Lower leg skin (tissue), 4 donors: Measurements from ENCODE around the gene MTAP. TPM values are rescaled to one million over a fixed set of nuclear protein-coding genes. Genes with fewer than 3 reads are reported as not detected.

Experiments used
- DNase-seq, 2 donors: peaks; one replicate each; pipeline ENCODE4 v3.0.0-alpha.2; 2019; ENCODE audit warnings: low spot score in 2 of 2
- H3K4me3 ChIP-seq: fragments of 200-600 bp; sonication (generic); 2 replicates; pipeline ENCODE4 v1.5.1; 2017; ENCODE audit warnings: mild to moderate bottlenecking, low read depth; ENCODE audit not compliant: poor library complexity, severe bottlenecking
- POLR2A ChIP-seq, 2 donors: fragments of 450-650 bp; IDR thresholded peaks; one replicate each; pipeline ENCODE4 v1.6.1; 2016 to 2017; ENCODE audit warnings: antibody characterized with exemption in 2 of 2, mild to moderate bottlenecking in 1 of 2, moderate library complexity in 1 of 2
- WGBS, 2 donors: methylation state at CpG; one replicate each; pipeline ENCODE4 v1.1.5; 2018; 5-methylcytosine and 5-hydroxymethylcytosine counted together
- intact Hi-C: fragments of 100-400 bp; cut with DNase I; formaldehyde crosslinking; loops from one replicate; pipeline ENCODE4 v1.15.0; 2023; ENCODE audit warnings: low total_unique reads
- total RNA-seq, 4 donors: library from RNA; depleted of rRNA; stranded (reverse); fragments of >200 nt; gene quantifications; one replicate each; pipeline ENCODE4 v1.1.0, GENCODE V29; 2016
- TF ChIP-seq, protein P1 (sequence below), 3 donors: fragments of 450-650 bp; IDR thresholded peaks; one replicate each; pipeline ENCODE4 v1.5.1; 2016; ENCODE audit warnings: antibody characterized with exemption in 3 of 3, mild to moderate bottlenecking in 3 of 3, moderate library complexity in 2 of 3

MTAP gene
- total RNA-seq, 4 donors from 2014 or later: 12.9 to 18.2 (median 14.7) TPM

DNA sequence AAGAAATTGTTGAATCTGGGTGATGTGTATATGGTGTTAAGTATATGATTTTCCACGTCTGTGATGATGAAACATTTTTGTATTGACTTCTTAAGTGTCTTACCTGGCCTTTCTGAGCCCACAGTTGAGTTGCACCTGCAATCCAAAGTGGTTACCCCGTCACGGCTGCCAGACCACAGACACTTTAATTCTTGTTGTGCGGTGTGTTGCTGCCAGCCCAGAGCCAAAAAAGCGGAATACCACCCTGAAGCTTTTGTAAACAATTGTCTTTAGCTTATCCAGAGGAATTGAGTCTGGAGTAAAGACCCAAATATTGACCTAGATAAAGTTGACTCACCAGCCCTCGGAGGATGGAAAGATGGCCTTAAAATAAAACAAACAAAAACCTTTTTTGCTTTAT is 35.1 kb downstream of the MTAP start:
- intact Hi-C loops: no loop called here
- no peak for TF ChIP-seq POLR2A (IDR thresholded peaks at IDR 0.05)
- TF ChIP-seq, protein P1, sequence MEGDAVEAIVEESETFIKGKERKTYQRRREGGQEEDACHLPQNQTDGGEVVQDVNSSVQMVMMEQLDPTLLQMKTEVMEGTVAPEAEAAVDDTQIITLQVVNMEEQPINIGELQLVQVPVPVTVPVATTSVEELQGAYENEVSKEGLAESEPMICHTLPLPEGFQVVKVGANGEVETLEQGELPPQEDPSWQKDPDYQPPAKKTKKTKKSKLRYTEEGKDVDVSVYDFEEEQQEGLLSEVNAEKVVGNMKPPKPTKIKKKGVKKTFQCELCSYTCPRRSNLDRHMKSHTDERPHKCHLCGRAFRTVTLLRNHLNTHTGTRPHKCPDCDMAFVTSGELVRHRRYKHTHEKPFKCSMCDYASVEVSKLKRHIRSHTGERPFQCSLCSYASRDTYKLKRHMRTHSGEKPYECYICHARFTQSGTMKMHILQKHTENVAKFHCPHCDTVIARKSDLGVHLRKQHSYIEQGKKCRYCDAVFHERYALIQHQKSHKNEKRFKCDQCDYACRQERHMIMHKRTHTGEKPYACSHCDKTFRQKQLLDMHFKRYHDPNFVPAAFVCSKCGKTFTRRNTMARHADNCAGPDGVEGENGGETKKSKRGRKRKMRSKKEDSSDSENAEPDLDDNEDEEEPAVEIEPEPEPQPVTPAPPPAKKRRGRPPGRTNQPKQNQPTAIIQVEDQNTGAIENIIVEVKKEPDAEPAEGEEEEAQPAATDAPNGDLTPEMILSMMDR (IDR thresholded peaks at IDR 0.05): no peak
- no peak overlapping the region for H3K4me3 ChIP-seq
- DNase-seq: no peak
- WGBS, 2 donors: 87 to 90% methylated on average over 6 of the region's 6 CpGs

DNA sequence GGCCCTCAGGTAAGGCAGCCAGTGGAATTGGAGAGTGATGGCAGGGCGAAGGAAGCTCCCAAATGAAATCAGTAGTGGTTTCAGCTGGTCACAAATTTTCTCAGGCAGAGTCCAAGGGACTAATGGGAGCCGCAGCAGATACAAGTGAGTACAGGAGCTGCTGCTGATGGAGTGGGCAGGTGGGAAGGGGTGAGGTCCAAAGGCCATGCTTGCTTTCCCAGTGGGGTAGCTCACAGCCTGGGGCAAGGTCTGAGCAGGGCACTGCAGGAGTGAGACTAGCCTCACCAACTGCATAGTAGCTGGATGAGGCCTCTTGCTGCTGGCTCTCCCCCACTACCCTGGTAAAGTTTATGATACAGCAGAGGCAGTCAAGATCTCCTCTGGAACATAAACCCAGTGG is 38.2 kb downstream of the MTAP start:
- no peak for DNase-seq
- no peak for TF ChIP-seq POLR2A (IDR thresholded peaks at IDR 0.05)
- TF ChIP-seq, protein P1 (IDR thresholded peaks at IDR 0.05): no peak
- intact Hi-C loops: no loop called here
- H3K4me3 ChIP-seq: no peak overlapping the region
- 66 to 98% methylated on average over 2 of the region's 2 CpGs for WGBS, 2 donors

DNA sequence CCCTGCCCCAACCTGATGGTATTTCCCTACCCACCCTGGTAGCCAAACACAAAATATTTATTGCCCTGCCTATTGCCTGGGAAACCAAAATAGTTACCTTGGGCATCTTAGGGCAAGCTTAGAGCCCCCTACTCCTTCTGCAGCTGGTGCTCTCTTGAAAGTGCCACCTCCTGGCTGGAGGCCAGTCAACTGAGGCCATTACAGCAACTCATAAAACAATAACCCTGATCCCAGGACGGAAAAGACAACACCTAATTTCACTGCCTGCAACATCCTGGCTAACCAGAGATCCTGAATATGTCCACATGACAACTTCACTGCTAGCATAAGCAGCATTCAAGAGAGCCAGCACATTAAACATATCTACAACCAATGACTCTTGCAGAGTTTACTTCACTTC is 38.7 kb downstream of the MTAP start:
- no peak overlapping the region for H3K4me3 ChIP-seq
- 91 to 100% methylated on average over 1 of the region's 1 CpG for WGBS, 2 donors
- intact Hi-C loops: no loop called here
- no peak for TF ChIP-seq POLR2A (IDR thresholded peaks at IDR 0.05)
- TF ChIP-seq, protein P1 (IDR thresholded peaks at IDR 0.05): no peak
- DNase-seq: no peak

DNA sequence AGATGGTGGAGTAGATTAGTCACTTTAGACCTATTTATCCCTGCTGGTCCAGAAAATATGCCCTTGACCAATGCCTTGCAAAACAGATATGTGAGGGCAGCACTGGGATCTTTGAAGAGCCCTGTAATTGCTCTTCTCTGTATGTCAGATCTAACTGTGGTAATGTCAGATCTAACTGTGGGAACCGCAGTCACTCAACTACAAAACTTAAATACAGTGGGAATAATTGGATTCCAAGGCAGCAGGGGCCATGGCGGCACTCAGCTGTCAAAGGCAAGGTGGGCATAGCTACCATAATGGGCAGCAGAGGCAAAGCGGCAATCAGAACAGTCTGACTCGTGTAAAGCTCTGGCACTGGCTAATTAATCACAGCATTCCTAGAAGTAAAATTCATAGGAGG is 46.2 kb downstream of the MTAP start:
- no peak for DNase-seq
- no peak for TF ChIP-seq POLR2A (IDR thresholded peaks at IDR 0.05)
- TF ChIP-seq, protein P1 (IDR thresholded peaks at IDR 0.05): no peak
- intact Hi-C loops: no loop called here
- 96 to 98% methylated on average over 4 of the region's 4 CpGs for WGBS, 2 donors
- H3K4me3 ChIP-seq: no peak overlapping the region

DNA sequence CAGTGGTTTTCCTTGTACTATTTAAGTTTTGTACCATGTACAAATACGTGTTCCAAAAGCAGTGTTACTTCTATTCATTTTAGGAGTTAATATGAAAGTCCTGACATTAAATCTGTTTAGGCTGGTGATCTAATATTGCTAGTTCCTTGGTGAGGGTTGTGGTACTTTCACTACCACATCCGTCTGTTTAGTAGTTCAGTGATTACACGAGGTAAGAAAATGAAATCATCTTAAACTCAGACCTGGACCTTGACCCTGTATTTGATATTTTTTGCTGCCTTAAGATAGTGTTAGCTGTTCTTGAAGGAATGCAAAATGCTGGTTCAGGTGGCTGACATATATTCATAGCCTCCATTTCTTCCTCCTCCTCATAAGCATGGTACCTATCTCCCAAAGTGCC is 50.3 kb downstream of the MTAP start:
- no peak for DNase-seq
- no peak overlapping the region for H3K4me3 ChIP-seq
- intact Hi-C loops: no loop called here

DNA sequence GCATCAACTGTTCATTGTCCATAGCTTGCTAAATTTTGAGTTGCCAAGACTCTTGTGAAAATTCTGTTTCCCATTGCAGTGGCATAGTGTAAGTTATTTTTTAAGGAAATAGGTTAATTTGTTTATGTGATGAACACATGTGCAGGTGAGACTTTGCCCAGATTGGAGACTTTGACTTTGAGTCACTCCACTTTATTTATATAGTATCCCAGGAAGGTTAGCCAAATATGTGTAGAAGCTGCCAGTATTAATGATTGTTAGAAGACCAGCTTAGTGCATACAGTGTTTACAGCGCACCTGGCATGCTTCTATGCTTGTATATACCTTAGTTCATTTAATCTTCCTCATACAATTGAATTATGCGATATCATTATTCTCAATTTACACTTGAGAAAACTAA is 51.0 kb downstream of the MTAP start:
- no peak for DNase-seq
- no peak overlapping the region for H3K4me3 ChIP-seq
- intact Hi-C loops: no loop called here
- 96 to 99% methylated on average over 2 of the region's 2 CpGs for WGBS, 2 donors
- TF ChIP-seq, protein P1 (IDR thresholded peaks at IDR 0.05): no peak
- no peak for TF ChIP-seq POLR2A (IDR thresholded peaks at IDR 0.05)

More for the DNA sequence above, 50.3 kb downstream of the MTAP start:
- TF ChIP-seq POLR2A (IDR thresholded peaks at IDR 0.05): no peak
- TF ChIP-seq, protein P1 (IDR thresholded peaks at IDR 0.05): no peak
- WGBS, 2 donors: 69 to 82% methylated on average over 3 of the region's 3 CpGs
